ENCODE results near the gene RPS25. TPM values are rescaled to one million over a fixed set of nuclear protein-coding genes. Genes with fewer than 3 reads are reported as not detected.

RPS25 gene
- total and polyA plus RNA-seq, 10 of the 15 experiments (the other 5 are each of a cell fraction or from before 2014, with no cell fraction given): 886 to 3,746 (median 3,066) TPM

- H3K9me3 ChIP-seq (replicated peaks; ENCODE audit: control insufficient read depth, insufficient read depth, low read length): no peaks in the 10 kb centered on the region; the same call in 2 of the 3 replicates
- no peaks in the 10 kb centered on the region for H3K27me3 ChIP-seq (replicated peaks in 1 of 2; ENCODE audit: control insufficient read depth in 2 of 2, insufficient read depth in 2 of 2, low read length in 1 of 2)
- no TSS peak for BruUV-seq (replicated peaks)
- no peak overlapping the region for H3K27ac ChIP-seq (ENCODE audit: control insufficient read depth, insufficient read depth)
- in situ Hi-C loops (cut with MboI): no loop called here
- peaks cover 14% of the 10 kb centered on the region for H3K79me2 ChIP-seq (ENCODE audit: control insufficient read depth, insufficient read depth, low read length)
- POLR2A ChIA-PET: interaction anchor here (0.6 to 1.3 kb wide), 2 partner anchors 9 to 56 kb away, joined by 3 to 4 read pairs; partner anchors contain the start of gene VPS11
- H3K4me2 ChIP-seq (ENCODE audit: control insufficient read depth, insufficient read depth): no peak overlapping the region
- RAD21 ChIA-PET (ENCODE audit: unreplicated experiment): no interaction called here
- FAIRE-seq: no peak
- no peaks in the 10 kb centered on the region for H4K20me1 ChIP-seq (ENCODE audit: control insufficient read depth, insufficient read depth)
- CTCF ChIA-PET: no interaction called here
- no peak overlapping the region for H3K4me3 ChIP-seq
- H3K36me3 ChIP-seq (ENCODE audit: control insufficient read depth in 2 of 2, insufficient read depth in 2 of 2, low read length in 1 of 2): peaks cover 17 to 24% of the 10 kb centered on the region in 2 experiments
- H3K4me1 ChIP-seq (ENCODE audit: control insufficient read depth, insufficient read depth, low read length): no peaks in the 10 kb centered on the region; the same call in 1 of the 2 replicates
- H2AFZ ChIP-seq (ENCODE audit: control insufficient read depth, low read depth, low read length): no peak overlapping the region
- WGBS (ENCODE audit: insufficient coverage, insufficient replicate concordance, low lambda C conversion rate, missing lambda C conversion rate): 94% methylated on average over 6 of the region's 6 CpGs
- TF ChIP-seq TCF3 (IDR thresholded peaks at IDR 0.05; ENCODE audit: borderline replicate concordance, insufficient read depth, low read depth, low read length): no peak
- TF ChIP-seq ZBTB4 (CRISPR knock-in tag; IDR thresholded peaks at IDR 0.05): no peak
- TF ChIP-seq ATF2 (IDR thresholded peaks at IDR 0.05; ENCODE audit: low read length): no peak
- TF ChIP-seq SREBF1 (IDR thresholded peaks at IDR 0.05; ENCODE audit: low read length): no peak
- TF ChIP-seq IRF4 (IDR thresholded peaks at IDR 0.05; ENCODE audit: low read depth, low read length): no peak
- no peak for TF ChIP-seq EZH2 (IDR thresholded peaks at IDR 0.05; ENCODE audit: borderline replicate concordance, control insufficient read depth, low read depth, low read length)
- TF ChIP-seq MYB (IDR thresholded peaks at IDR 0.05; ENCODE audit: borderline replicate concordance, low read depth, low read length): no peak
- no peak for TF ChIP-seq CEBPB (IDR thresholded peaks at IDR 0.05; ENCODE audit: borderline replicate concordance in 1 of 2, low read depth in 2 of 2, low read length in 2 of 2)
- no peak for TF ChIP-seq PAX8 (IDR thresholded peaks at IDR 0.05)
- TF ChIP-seq RB1 (IDR thresholded peaks at IDR 0.05; ENCODE audit: borderline replicate concordance): no peak
- TF ChIP-seq NFYB (IDR thresholded peaks at IDR 0.05; ENCODE audit: insufficient read depth, low read depth, low read length): no peak
- no peak for TF ChIP-seq SMAD1 (IDR thresholded peaks at IDR 0.05; ENCODE audit: low read depth, partially characterized antibody)
- TF ChIP-seq LARP7 (IDR thresholded peaks at IDR 0.05): no peak
- TF ChIP-seq SP1 (IDR thresholded peaks at IDR 0.05; ENCODE audit: low read depth, low read length): no peak
- TF ChIP-seq HDGF (IDR thresholded peaks at IDR 0.05): no peak
- no peak for TF ChIP-seq RFX5 (IDR thresholded peaks at IDR 0.05; ENCODE audit: low read depth, low read length)
- no peak for DNase-seq (ENCODE audit: low read depth, low spot score)
- SMC1A ChIA-PET (ENCODE audit: uncharacterized antibody, unreplicated experiment): interaction anchor here (0.5 kb wide), 1 partner anchor 44 kb away, joined by 3 read pairs; no protein-coding TSS in a partner anchor
- no peak; the same call in none of the 3 replicates for ATAC-seq
- H3K9ac ChIP-seq (ENCODE audit: control insufficient read depth, insufficient read depth, low read length): no peak overlapping the region
- intact Hi-C loops (cut with micrococcal nuclease; ENCODE audit: unreplicated experiment): no loop called here
Measured at GRCh38 chr11:119011476-119012053, 6.6 kb downstream of the RPS25 start.
